Right lobe of liver (tissue), 6 donors: ENCODE results near the gene TYR. TPM values are rescaled to one million over a fixed set of nuclear protein-coding genes. Genes with fewer than 3 reads are reported as not detected.
"Not testable (repeated sequence)": the region's sequence is repeated elsewhere in the genome, so short reads cannot be mapped to it uniquely, and the experiment has no call there.

Experiments
- ATAC-seq, 4 donors: fragments of 200-7000 bp; cut with Tn5 transposase; one replicate each; pipeline ENCODE4 v1.9.1; 2020; ENCODE audit warnings: mild to moderate bottlenecking in 4 of 4, moderate library complexity in 4 of 4
- DNase-seq, 3 donors: peaks; one replicate each; pipeline ENCODE4 v3.0.0-alpha.2; 2020
- H3K27ac ChIP-seq, 3 donors: fragments of 200-600 bp; one replicate each; pipeline ENCODE4 v1.8.0; 2022
- H3K27me3 ChIP-seq, 2 donors: fragments of 200-600 bp; one replicate each; pipeline ENCODE4 v1.8.0; 2022
- H3K36me3 ChIP-seq, 4 donors: fragments of 200-600 bp; sonication (generic) in 1 of 4; one replicate each; pipeline versions ENCODE4 v1.5.1 to v1.8.0; 2017 to 2022; ENCODE audit warnings: control low read depth in 1 of 4
- H3K4me1 ChIP-seq, 4 donors: fragments of 200-600 bp; sonication (generic) in 1 of 4; one replicate each; pipeline versions ENCODE4 v1.5.1 to v1.8.0; 2017 to 2022; ENCODE audit warnings: control low read depth in 1 of 4
- H3K4me3 ChIP-seq, 3 donors: fragments of 200-600 bp; one replicate each; pipeline ENCODE4 v1.8.0; 2022
- H3K9me3 ChIP-seq, 4 donors: fragments of 200-600 bp; sonication (generic) in 1 of 4; one replicate each; pipeline versions ENCODE4 v1.5.1 to v1.8.0; 2017 to 2022; ENCODE audit warnings: control low read depth in 1 of 4
- POLR2A ChIP-seq: fragments of 450-650 bp; IDR thresholded peaks from one replicate; pipeline ENCODE4 v1.6.1; 2017; ENCODE audit warnings: antibody characterized with exemption, mild to moderate bottlenecking
- WGBS: methylation state at CpG from one replicate; pipeline ENCODE4 v1.1.6; 2018; ENCODE audit warnings: low coverage, low lambda C conversion rate; ENCODE audit not compliant: insufficient coverage; ENCODE audit errors: missing lambda C conversion rate; 5-methylcytosine and 5-hydroxymethylcytosine counted together
- intact Hi-C, 2 donors: fragments of 100-400 bp; cut with DNase I; formaldehyde crosslinking; loops; one replicate each; pipeline versions ENCODE4 v1.11.2 to v1.14.1; 2022
- total RNA-seq, 6 experiments: library from RNA; depleted of rRNA in 2 of 6; stranded (reverse); fragments of >200 nt in 2 of 6; fragmentation: NEBNext Ultra II Directional in 3 of 6; extraction: Animal tissue kit (Norgen Biotek cat#: 25700) in 3 of 6; gene quantifications; one replicate each; pipeline versions ENCODE4 v1.1.0 to v1.2.4, GENCODE V29; 2016 to 2023
- TF ChIP-seq, protein P1 (sequence below), 4 donors: fragments of 200-600 bp in 3 of 4; fragments of 450-650 bp in 1 of 4; IDR thresholded peaks; one replicate each; pipeline versions ENCODE4 v1.5.1 to v1.8.0; 2016 to 2022; ENCODE audit warnings: antibody characterized with exemption in 4 of 4, mild to moderate bottlenecking in 2 of 4
- donor health status: DM: no; HTN: yes; CAD: no.
- donor health status: DM: no; HTN: no; CAD: no.
- donor health status: DM: no; HTN: no; CAD: no.
- donor health status: DM: no; HTN: yes; CAD: no.
- donor health status: DM: no; HTN: yes; CAD: no.

Gene TYR
- total RNA-seq, 6 experiments from 2014 or later: not detected

DNA sequence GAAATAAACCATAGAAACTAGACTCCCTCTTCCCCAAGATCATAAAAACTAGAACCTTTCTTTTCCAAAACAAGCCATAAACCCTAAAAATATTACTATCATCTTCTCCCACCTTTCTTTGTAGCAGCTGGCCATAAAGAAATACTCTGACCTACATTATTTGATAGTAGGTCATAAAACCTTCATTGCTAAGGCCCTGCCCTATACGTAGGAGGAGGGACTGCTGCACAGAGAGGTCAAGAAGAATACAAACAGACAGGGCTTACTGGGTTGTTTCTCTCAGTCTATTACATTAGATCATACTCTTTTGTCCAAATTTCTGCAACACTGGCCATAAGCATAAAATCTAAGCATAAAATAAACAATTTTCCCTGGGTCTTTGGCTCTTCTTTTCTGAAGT is 101.5 kb downstream of the TYR start:
- Histone ChIP-seq H3K27me3 (no peaks in the 10 kb centered on the region), H3K4me1 (no peaks in the 10 kb centered on the region), H3K9me3 (no peaks in the 10 kb centered on the region), H3K36me3 (no peaks in the 10 kb centered on the region), H3K4me3 (no peak overlapping the region), H3K27ac (no peak overlapping the region)
- intact Hi-C loops: no loop called here
- no peak for ATAC-seq
- TF ChIP-seq, protein P1, sequence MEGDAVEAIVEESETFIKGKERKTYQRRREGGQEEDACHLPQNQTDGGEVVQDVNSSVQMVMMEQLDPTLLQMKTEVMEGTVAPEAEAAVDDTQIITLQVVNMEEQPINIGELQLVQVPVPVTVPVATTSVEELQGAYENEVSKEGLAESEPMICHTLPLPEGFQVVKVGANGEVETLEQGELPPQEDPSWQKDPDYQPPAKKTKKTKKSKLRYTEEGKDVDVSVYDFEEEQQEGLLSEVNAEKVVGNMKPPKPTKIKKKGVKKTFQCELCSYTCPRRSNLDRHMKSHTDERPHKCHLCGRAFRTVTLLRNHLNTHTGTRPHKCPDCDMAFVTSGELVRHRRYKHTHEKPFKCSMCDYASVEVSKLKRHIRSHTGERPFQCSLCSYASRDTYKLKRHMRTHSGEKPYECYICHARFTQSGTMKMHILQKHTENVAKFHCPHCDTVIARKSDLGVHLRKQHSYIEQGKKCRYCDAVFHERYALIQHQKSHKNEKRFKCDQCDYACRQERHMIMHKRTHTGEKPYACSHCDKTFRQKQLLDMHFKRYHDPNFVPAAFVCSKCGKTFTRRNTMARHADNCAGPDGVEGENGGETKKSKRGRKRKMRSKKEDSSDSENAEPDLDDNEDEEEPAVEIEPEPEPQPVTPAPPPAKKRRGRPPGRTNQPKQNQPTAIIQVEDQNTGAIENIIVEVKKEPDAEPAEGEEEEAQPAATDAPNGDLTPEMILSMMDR (IDR thresholded peaks at IDR 0.05): no peak
- TF ChIP-seq POLR2A: no peak
- WGBS: 43% methylated on average over 1 of the region's 1 CpG
- no peak for DNase-seq

GRCh38 chr11:89281032-89281677 is 103.5 kb downstream of the TYR start:
- not testable (repeated sequence) for H3K27ac ChIP-seq

GRCh38 chr11:89286601-89287000 is 108.9 kb downstream of the TYR start:
- H3K27ac ChIP-seq, H3K4me1 ChIP-seq, H3K4me3 ChIP-seq, DNase-seq, H3K27me3 ChIP-seq, intact Hi-C loops, ATAC-seq, H3K36me3 ChIP-seq, H3K9me3 ChIP-seq: not testable (repeated sequence)
- 72% methylated on average over 1 of the region's 1 CpG for WGBS

More at GRCh38 chr11:89281032-89281677, 103.5 kb downstream of the TYR start:
- H3K27me3 ChIP-seq, ATAC-seq, H3K36me3 ChIP-seq, H3K4me3 ChIP-seq, DNase-seq, intact Hi-C loops, H3K4me1 ChIP-seq, H3K9me3 ChIP-seq: not testable (repeated sequence)
- WGBS: 56% methylated on average over 3 of the region's 3 CpGs

DNA sequence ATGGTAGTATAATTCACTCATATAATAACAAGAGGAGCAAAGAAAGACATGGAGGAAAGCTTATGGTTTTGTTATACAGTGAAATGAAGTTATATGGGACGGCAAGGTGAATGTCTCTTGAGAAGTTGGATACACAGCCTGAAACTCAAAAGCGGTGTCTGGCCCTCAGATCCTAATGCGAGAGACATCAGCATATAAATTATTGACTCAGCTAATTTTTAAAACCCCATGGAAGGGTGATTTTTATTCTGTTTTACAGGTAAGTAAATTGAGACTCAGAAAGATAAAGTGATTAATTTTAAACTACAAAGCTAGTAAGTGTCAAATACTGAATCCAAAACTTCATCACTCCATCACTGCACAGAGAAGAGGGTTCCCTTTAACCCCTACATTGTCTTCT is 110.3 kb downstream of the TYR start:
- DNase-seq, H3K9me3 ChIP-seq, H3K36me3 ChIP-seq, H3K4me1 ChIP-seq, H3K4me3 ChIP-seq, H3K27me3 ChIP-seq, intact Hi-C loops, H3K27ac ChIP-seq, ATAC-seq: not testable (repeated sequence)
- 58% methylated on average over 2 of the region's 3 CpGs for WGBS

DNA sequence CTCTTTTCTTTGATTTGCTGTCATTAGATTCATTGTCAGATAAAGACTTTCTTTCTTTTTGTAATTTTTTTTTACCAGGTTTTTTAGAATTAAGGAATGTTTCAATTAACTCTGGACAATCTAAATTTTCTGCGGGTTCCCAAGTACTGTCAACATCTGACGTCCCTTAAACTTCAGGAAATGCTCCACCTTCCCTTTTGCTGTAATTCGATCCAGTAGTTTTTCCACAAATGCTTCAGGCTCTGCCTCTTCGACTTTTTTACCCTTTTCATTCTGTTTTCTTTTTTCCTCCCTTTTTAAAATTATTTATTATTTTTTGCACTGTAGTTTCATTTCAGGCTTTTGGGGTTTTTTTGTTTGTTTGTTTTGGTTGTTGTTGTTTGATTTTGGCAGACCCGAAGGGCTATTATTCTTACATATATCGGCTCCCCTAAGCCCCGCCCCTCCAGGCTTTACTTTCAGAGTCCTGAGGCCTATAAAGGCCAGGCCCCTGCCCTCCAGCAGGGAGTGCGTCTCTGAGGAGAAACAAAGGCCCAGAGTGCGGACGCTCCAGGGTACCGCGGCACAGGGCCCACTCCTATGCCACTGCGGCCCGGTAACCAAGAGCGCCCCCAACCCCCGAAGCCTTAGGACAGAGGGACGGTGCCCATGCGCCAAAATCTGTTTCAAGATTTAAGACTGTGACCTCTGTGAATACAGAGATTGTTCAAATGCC is 116.4 kb downstream of the TYR start:
- TF ChIP-seq POLR2A: no peak
- TF ChIP-seq, protein P1 (IDR thresholded peaks at IDR 0.05): no peak
- intact Hi-C loops: no loop called here
- Histone ChIP-seq H3K27me3 (no peaks in the 10 kb centered on the region), H3K27ac (no peak overlapping the region), H3K4me3 (no peak overlapping the region), H3K4me1 (no peaks in the 10 kb centered on the region), H3K36me3 (no peaks in the 10 kb centered on the region), H3K9me3 (no peaks in the 10 kb centered on the region)
- ATAC-seq (peak in 1 of 4 donors; percentile 32), DNase-seq (peak in 1 of 3 donors; percentile 33)
- 25% methylated on average over 18 of the region's 18 CpGs for WGBS

DNA sequence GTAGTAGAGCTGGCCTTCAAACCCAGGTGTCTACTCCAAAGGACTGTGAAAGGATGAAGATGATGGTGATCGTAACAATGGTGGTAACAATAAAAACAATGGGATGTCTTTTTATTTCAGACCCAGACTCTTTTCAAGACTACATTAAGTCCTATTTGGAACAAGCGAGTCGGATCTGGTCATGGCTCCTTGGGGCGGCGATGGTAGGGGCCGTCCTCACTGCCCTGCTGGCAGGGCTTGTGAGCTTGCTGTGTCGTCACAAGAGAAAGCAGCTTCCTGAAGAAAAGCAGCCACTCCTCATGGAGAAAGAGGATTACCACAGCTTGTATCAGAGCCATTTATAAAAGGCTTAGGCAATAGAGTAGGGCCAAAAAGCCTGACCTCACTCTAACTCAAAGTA is 117.3 kb downstream of the TYR start:
- H3K27me3 ChIP-seq, DNase-seq, H3K4me1 ChIP-seq, H3K9me3 ChIP-seq, ATAC-seq, H3K4me3 ChIP-seq, H3K36me3 ChIP-seq, intact Hi-C loops, H3K27ac ChIP-seq: not testable (repeated sequence)
- WGBS: 93% methylated on average over 5 of the region's 7 CpGs

GRCh38 chr11:89303029-89303428 is 125.4 kb downstream of the TYR start:
- H3K4me3 ChIP-seq, H3K9me3 ChIP-seq, DNase-seq, intact Hi-C loops, H3K27ac ChIP-seq, H3K27me3 ChIP-seq, H3K36me3 ChIP-seq, H3K4me1 ChIP-seq, ATAC-seq: not testable (repeated sequence)
- 25% methylated on average over 1 of the region's 1 CpG for WGBS

GRCh38 chr11:89308272-89308671 is 130.6 kb downstream of the TYR start:
- intact Hi-C loops, H3K27me3 ChIP-seq, DNase-seq, H3K4me3 ChIP-seq, H3K36me3 ChIP-seq, H3K9me3 ChIP-seq, H3K27ac ChIP-seq: not testable (repeated sequence)
- H3K4me1 ChIP-seq: peaks cover 0 to 16% (median 0%) of the 10 kb centered on the region in 4 donors
- 63% methylated on average over 1 of the region's 1 CpG for WGBS
- peak in 3 of 4 donors; percentile 45 to 76 (median 67) for ATAC-seq

- H3K9me3 ChIP-seq, H3K36me3 ChIP-seq, H3K27ac ChIP-seq, intact Hi-C loops, H3K27me3 ChIP-seq, DNase-seq, H3K4me3 ChIP-seq: not testable (repeated sequence)
- whole genome bisulfite sequencing: 48% methylated on average over 3 of the region's 3 CpGs
- peak in 3 of 4 donors; percentile 65 to 76 (median 66) for ATAC-seq
- H3K4me1 ChIP-seq: peaks cover 0 to 16% (median 0%) of the 10 kb centered on the region in 4 donors
These were observed 131.8 kb downstream of the TYR start for GRCh38 chr11:89309321-89309985.
